ENCODE data around the gene NUP210. TPM values are rescaled to one million over a fixed set of nuclear protein-coding genes. Genes with fewer than 3 reads are reported as not detected.

Gene NUP210
- total and polyA plus RNA-seq, 2 of the 13 experiments (the other 11 are each of a cell fraction or from before 2014, with no cell fraction given), result 31.6 to 35.2 TPM

DNA sequence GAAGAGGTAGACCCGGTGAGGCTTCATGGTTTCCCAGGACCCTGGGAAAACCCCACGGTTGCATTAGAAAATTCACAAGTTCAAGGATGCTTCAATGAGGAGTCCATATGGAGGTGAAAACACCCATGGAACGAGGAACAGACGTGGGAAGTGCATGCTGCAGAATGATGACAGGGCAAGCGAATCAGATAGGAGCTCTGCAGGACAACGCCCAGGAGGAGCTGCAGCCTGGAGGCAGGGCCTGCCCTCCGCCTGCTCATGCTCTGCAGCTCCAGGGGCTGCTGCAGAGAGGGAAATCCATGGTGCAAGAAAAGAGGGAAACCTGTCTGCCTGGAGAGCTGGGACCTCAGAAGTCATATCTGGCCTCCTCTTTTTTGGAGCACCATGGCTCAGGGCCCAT lies 61.5 kb downstream of the NUP210 start (continued):
- TF ChIP-seq, protein P1, sequence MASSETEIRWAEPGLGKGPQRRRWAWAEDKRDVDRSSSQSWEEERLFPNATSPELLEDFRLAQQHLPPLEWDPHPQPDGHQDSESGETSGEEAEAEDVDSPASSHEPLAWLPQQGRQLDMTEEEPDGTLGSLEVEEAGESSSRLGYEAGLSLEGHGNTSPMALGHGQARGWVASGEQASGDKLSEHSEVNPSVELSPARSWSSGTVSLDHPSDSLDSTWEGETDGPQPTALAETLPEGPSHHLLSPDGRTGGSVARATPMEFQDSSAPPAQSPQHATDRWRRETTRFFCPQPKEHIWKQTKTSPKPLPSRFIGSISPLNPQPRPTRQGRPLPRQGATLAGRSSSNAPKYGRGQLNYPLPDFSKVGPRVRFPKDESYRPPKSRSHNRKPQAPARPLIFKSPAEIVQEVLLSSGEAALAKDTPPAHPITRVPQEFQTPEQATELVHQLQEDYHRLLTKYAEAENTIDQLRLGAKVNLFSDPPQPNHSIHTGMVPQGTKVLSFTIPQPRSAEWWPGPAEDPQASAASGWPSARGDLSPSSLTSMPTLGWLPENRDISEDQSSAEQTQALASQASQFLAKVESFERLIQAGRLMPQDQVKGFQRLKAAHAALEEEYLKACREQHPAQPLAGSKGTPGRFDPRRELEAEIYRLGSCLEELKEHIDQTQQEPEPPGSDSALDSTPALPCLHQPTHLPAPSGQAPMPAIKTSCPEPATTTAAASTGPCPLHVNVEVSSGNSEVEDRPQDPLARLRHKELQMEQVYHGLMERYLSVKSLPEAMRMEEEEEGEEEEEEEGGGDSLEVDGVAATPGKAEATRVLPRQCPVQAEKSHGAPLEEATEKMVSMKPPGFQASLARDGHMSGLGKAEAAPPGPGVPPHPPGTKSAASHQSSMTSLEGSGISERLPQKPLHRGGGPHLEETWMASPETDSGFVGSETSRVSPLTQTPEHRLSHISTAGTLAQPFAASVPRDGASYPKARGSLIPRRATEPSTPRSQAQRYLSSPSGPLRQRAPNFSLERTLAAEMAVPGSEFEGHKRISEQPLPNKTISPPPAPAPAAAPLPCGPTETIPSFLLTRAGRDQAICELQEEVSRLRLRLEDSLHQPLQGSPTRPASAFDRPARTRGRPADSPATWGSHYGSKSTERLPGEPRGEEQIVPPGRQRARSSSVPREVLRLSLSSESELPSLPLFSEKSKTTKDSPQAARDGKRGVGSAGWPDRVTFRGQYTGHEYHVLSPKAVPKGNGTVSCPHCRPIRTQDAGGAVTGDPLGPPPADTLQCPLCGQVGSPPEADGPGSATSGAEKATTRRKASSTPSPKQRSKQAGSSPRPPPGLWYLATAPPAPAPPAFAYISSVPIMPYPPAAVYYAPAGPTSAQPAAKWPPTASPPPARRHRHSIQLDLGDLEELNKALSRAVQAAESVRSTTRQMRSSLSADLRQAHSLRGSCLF (CRISPR knock-in tag; IDR thresholded peaks at IDR 0.05; ENCODE audit: borderline replicate concordance), result no peak
- TF ChIP-seq AGO2 (optimal IDR thresholded peaks at IDR 0.05; ENCODE audit: low read depth, low read length), result no peak
- TF ChIP-seq, protein P2, sequence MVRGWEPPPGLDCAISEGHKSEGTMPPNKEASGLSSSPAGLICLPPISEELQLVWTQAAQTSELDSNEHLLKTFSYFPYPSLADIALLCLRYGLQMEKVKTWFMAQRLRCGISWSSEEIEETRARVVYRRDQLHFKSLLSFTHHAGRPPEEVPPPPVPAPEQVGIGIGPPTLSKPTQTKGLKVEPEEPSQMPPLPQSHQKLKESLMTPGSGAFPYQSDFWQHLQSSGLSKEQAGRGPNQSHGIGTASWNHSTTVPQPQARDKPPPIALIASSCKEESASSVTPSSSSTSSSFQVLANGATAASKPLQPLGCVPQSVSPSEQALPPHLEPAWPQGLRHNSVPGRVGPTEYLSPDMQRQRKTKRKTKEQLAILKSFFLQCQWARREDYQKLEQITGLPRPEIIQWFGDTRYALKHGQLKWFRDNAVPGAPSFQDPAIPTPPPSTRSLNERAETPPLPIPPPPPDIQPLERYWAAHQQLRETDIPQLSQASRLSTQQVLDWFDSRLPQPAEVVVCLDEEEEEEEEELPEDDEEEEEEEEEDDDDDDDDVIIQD (CRISPR knock-in tag; IDR thresholded peaks at IDR 0.05; ENCODE audit: low read depth), result no peak
- TF ChIP-seq ZNF547 (CRISPR knock-in tag; IDR thresholded peaks at IDR 0.05), result no peak

DNA sequence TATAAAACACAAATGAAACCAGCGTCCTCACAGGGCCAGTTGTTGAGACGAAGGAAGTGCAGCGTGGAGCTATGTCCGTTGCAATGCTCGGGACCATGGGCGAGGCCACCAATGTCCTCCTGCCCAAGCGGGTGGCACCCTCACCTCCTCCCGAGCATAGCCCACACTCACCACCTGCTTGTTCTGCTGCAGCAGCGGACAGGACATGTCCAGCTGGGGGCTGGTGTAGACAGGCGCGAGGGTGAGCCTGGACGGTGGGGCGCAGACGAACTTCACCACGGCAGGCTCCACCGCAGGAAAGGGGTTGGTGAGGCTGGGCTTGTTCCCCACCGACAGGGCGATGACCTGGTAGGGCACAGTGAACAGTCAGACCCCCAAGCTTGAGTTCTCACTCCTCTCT lies 62.1 kb downstream of the NUP210 start:
- TF ChIP-seq HDAC2 (CRISPR knock-in tag; IDR thresholded peaks at IDR 0.05) (no peak), TRIM24 (CRISPR knock-in tag; IDR thresholded peaks at IDR 0.05) (no peak)
- TF ChIP-seq, protein P3, sequence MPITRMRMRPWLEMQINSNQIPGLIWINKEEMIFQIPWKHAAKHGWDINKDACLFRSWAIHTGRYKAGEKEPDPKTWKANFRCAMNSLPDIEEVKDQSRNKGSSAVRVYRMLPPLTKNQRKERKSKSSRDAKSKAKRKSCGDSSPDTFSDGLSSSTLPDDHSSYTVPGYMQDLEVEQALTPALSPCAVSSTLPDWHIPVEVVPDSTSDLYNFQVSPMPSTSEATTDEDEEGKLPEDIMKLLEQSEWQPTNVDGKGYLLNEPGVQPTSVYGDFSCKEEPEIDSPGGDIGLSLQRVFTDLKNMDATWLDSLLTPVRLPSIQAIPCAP (CRISPR knock-in tag; IDR thresholded peaks at IDR 0.05; ENCODE audit: low read depth), result no peak
- ChIA-PET POLR2A (no interaction called here), CTCF (ENCODE audit: low intra/inter-chr PET ratio, low total read pairs) (no interaction called here)
- WGBS (ENCODE audit: low lambda C conversion rate), result 95% methylated on average over 18 of the region's 18 CpGs
- Histone ChIP-seq H3K36me3 (replicated peaks in 1 of 2; ENCODE audit: control insufficient read depth in 1 of 2, insufficient read depth in 2 of 2, low read length in 2 of 2) (peaks cover 38 to 94% of the 10 kb centered on the region in 2 experiments), H3K9ac (ENCODE audit: insufficient read depth, low read depth, low read length) (no peak overlapping the region), H3K27ac (ENCODE audit: extremely low read length, insufficient read depth, low read length) (no peak overlapping the region), H4K20me1 (ENCODE audit: insufficient read depth, low read length) (no peaks in the 10 kb centered on the region), H3K27me3 (ENCODE audit: control insufficient read depth in 1 of 2, insufficient read depth in 2 of 2, low read length in 2 of 2) (no peaks in the 10 kb centered on the region), H3K4me1 (ENCODE audit: insufficient read depth, low read length) (peaks cover 4% of the 10 kb centered on the region), H3K9me3 (ENCODE audit: low read length) (no peaks in the 10 kb centered on the region), H3K79me2 (ENCODE audit: insufficient read depth, low read length) (no peaks in the 10 kb centered on the region), H3K4me3 (replicated peaks in 1 of 3; ENCODE audit: insufficient read depth in 1 of 3, low read depth in 2 of 3, low read length in 3 of 3) (no peak overlapping the region), H2AFZ (ENCODE audit: low read length) (no peak overlapping the region), H3K4me2 (ENCODE audit: low read depth, low read length) (no peak overlapping the region)
- DNase-seq (ENCODE audit: low spot score) (no peak), ATAC-seq (no peak), FAIRE-seq (no peak)
- no TSS peak for BruUV-seq (replicated peaks)
- intact Hi-C loops (cut with micrococcal nuclease; ENCODE audit: unreplicated experiment) (no loop called here), in situ Hi-C loops (cut with HindIII; ENCODE audit: extremely low pct_ligation_motif_present, low pct_unique_long_range_greater_than_20kb) (no loop called here)

Measured in HepG2 (cell line).